ENCODE results near the gene GNA12. TPM values are rescaled to one million over a fixed set of nuclear protein-coding genes. Genes with fewer than 3 reads are reported as not detected.

GNA12 gene
- polyA plus RNA-seq, 1 of the 3 experiments (the other 2 are of a cell fraction): 64.8 TPM

DNA sequence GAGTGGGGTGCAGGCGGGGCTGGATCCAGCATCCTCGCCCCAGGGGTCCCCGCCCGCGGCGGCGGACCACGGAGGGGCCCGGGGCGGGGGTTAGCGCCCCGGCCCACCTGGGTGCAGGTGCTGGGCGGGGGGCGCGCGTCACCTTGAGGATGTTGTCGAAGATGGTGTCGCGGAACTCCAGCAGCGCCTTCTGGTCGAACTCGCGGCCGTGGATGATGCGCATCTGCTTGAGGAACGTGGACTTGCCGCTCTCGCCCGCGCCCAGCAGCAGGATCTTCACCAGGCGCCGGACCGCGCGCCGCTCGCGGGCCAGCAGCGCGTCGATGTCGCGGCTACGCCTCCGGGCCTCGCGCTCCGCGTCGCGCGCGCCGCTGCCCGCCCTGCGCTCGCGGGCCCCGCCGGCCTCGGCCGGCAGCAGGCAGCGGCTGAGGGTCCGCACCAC lies 376 bp downstream of the GNA12 start:
- Histone ChIP-seq H2AFZ (ENCODE audit: low read depth) (peak overlapping the region; percentile 32; the same call in 1 of the 2 replicates), H3K36me3 (replicated peaks in 1 of 2; ENCODE audit: control insufficient read depth in 1 of 2, insufficient read depth in 2 of 2, low read length in 1 of 2) (peaks cover 0 to 6% of the 10 kb centered on the region in 2 experiments), H3K27ac (ENCODE audit: low read depth in 2 of 2, low read length in 1 of 2) (peak overlapping the region in 1 of 2 experiments; percentile 31; a peak in 1 of 4 replicates), H3K9ac (peak overlapping the region; percentile 67), H4K20me1 (ENCODE audit: insufficient read depth) (peaks cover 30% of the 10 kb centered on the region), H3K27me3 (ENCODE audit: insufficient read depth) (no peaks in the 10 kb centered on the region), H3K9me3 (no peaks in the 10 kb centered on the region), H3K4me1 (ENCODE audit: control insufficient read depth in 1 of 2, insufficient read depth in 2 of 2, low read depth in 1 of 2, low read length in 1 of 2) (peaks cover 3 to 8% of the 10 kb centered on the region in 2 experiments; a peak in 2 of 4 replicates), H3K4me2 (peak overlapping the region; percentile 93), H3K4me3 (ENCODE audit: low read depth in 2 of 2, low read length in 1 of 2) (peak overlapping the region; percentile 58 to 70), H3K9me2 (no peaks in the 10 kb centered on the region), H3F3A (replicated peaks; ENCODE audit: insufficient read depth) (no peaks in the 10 kb centered on the region), H3K79me2 (ENCODE audit: insufficient read depth) (peaks cover 50% of the 10 kb centered on the region)
- ChIA-PET POLR2A (interaction anchor here (0.6 kb wide), 1 partner anchor 109 kb away, joined by 3 read pairs; no protein-coding TSS in a partner anchor), CTCF (interaction anchor here (1.3 kb wide), 1 partner anchor 20 kb away, joined by 4 read pairs; no protein-coding TSS in a partner anchor)
- TF ChIP-seq, protein P1, sequence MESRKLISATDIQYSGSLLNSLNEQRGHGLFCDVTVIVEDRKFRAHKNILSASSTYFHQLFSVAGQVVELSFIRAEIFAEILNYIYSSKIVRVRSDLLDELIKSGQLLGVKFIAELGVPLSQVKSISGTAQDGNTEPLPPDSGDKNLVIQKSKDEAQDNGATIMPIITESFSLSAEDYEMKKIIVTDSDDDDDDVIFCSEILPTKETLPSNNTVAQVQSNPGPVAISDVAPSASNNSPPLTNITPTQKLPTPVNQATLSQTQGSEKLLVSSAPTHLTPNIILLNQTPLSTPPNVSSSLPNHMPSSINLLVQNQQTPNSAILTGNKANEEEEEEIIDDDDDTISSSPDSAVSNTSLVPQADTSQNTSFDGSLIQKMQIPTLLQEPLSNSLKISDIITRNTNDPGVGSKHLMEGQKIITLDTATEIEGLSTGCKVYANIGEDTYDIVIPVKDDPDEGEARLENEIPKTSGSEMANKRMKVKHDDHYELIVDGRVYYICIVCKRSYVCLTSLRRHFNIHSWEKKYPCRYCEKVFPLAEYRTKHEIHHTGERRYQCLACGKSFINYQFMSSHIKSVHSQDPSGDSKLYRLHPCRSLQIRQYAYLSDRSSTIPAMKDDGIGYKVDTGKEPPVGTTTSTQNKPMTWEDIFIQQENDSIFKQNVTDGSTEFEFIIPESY (IDR thresholded peaks at IDR 0.05; ENCODE audit: borderline replicate concordance, low read depth): no peak
- TF ChIP-seq, protein P2, sequence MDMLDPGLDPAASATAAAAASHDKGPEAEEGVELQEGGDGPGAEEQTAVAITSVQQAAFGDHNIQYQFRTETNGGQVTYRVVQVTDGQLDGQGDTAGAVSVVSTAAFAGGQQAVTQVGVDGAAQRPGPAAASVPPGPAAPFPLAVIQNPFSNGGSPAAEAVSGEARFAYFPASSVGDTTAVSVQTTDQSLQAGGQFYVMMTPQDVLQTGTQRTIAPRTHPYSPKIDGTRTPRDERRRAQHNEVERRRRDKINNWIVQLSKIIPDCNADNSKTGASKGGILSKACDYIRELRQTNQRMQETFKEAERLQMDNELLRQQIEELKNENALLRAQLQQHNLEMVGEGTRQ (IDR thresholded peaks at IDR 0.05; ENCODE audit: borderline replicate concordance, low read depth, low read length): no peak
- TF ChIP-seq TCF12 (IDR thresholded peaks at IDR 0.05) (no peak), FOSL2 (IDR thresholded peaks at IDR 0.05; ENCODE audit: borderline replicate concordance, low read depth) (no peak), YY1 (IDR thresholded peaks at IDR 0.05; ENCODE audit: low read depth) (no peak), MXI1 (IDR thresholded peaks at IDR 0.05; ENCODE audit: low read depth, low read length) (no peak), TAF1 (IDR thresholded peaks at IDR 0.05; ENCODE audit: borderline replicate concordance, low read depth, low read length) (no peak), RXRA (IDR thresholded peaks at IDR 0.05; ENCODE audit: borderline replicate concordance, low read depth) (no peak), CTCF (IDR thresholded peaks at IDR 0.05) (no peak), EZH2phosphoT487 (IDR thresholded peaks at IDR 0.05; ENCODE audit: borderline replicate concordance, low read depth) (no peak), RCOR1 (IDR thresholded peaks at IDR 0.05; ENCODE audit: low read length) (no peak), JUND (IDR thresholded peaks at IDR 0.05) (no peak), SIN3A (IDR thresholded peaks at IDR 0.05; ENCODE audit: borderline replicate concordance, low read depth, low read length) (no peak), POLR2AphosphoS5 (IDR thresholded peaks at IDR 0.05; ENCODE audit: low read depth, low read length) (no peak), NFIC (IDR thresholded peaks at IDR 0.05; ENCODE audit: borderline replicate concordance) (no peak), CHD2 (IDR thresholded peaks at IDR 0.05; ENCODE audit: low read length, partially characterized antibody) (no peak), NRF1 (IDR thresholded peaks at IDR 0.05; ENCODE audit: low read depth, low read length) (no peak)
- TF ChIP-seq, protein P3, sequence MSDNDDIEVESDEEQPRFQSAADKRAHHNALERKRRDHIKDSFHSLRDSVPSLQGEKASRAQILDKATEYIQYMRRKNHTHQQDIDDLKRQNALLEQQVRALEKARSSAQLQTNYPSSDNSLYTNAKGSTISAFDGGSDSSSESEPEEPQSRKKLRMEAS (IDR thresholded peaks at IDR 0.05; ENCODE audit: low read depth): no peak
- WGBS (ENCODE audit: low lambda C conversion rate): 2% methylated on average over 30 of the region's 64 CpGs
- DNase-seq: peak; percentile 74
